GM13977 (cell line): ENCODE data around the gene SLC5A5.

Source experiments
- DNase-seq: peaks from one replicate; pipeline ENCODE4 v3.0.0; 2012; ENCODE audit warnings: low spot score
- in situ Hi-C: fragments of 300-500 bp; cut with MboI; formaldehyde crosslinking; loops from one replicate; pipeline ENCODE4 v1.12.0; 2022; ENCODE audit warnings: low sequenced_read_pairs, low pct_unique_long_range_greater_than_20kb, mixed read lengths, inconsistent platforms; ENCODE audit not compliant: unreplicated experiment
- TF ChIP-seq, protein P1 (sequence below): IDR thresholded peaks from 2 replicates; pipeline ENCODE4 v1.5.1; 2012; ENCODE audit warnings: mild to moderate bottlenecking, control low read depth; ENCODE audit not compliant: insufficient read depth; ENCODE audit errors: extremely low read depth, missing control alignments

Gene SLC5A5

DNA sequence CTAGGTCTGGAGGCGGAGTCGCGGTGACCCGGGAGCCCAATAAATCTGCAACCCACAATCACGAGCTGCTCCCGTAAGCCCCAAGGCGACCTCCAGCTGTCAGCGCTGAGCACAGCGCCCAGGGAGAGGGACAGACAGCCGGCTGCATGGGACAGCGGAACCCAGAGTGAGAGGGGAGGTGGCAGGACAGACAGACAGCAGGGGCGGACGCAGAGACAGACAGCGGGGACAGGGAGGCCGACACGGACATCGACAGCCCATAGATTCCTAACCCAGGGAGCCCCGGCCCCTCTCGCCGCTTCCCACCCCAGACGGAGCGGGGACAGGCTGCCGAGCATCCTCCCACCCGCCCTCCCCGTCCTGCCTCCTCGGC lies at the start of gene SLC5A5:
Gene SLC5A5, plus strand, starts transcription at position 68 of the 373 bp plus-strand sequence. CDS start 375 bp downstream, outside the sequence.
- TF ChIP-seq, protein P1, sequence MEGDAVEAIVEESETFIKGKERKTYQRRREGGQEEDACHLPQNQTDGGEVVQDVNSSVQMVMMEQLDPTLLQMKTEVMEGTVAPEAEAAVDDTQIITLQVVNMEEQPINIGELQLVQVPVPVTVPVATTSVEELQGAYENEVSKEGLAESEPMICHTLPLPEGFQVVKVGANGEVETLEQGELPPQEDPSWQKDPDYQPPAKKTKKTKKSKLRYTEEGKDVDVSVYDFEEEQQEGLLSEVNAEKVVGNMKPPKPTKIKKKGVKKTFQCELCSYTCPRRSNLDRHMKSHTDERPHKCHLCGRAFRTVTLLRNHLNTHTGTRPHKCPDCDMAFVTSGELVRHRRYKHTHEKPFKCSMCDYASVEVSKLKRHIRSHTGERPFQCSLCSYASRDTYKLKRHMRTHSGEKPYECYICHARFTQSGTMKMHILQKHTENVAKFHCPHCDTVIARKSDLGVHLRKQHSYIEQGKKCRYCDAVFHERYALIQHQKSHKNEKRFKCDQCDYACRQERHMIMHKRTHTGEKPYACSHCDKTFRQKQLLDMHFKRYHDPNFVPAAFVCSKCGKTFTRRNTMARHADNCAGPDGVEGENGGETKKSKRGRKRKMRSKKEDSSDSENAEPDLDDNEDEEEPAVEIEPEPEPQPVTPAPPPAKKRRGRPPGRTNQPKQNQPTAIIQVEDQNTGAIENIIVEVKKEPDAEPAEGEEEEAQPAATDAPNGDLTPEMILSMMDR: no peak
- no peak for DNase-seq
- in situ Hi-C loops: no loop called here

DNA sequence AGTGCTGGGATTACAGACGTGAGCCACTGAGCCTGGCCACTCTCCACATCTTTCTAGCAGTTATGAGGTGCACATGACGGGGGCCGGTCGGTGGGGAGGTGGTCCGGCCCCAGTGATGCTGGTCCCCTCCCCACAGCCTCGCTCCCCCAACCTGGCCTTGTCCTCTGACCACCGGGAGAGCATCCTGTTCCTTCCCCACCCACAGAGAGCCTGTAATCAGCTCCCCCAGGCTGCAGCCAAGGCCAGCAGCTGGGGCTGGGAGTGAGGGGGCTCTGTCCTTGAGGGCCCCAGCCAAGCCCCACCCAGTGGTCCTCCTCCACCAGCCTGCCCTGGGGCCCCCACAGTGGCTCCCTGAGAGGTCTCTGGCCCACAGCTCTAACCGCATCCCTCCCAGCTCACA lies 47.4 kb upstream of the SLC5A5 start:
- no peak for DNase-seq
- in situ Hi-C loops: no loop called here
- TF ChIP-seq, protein P1: no peak

DNA sequence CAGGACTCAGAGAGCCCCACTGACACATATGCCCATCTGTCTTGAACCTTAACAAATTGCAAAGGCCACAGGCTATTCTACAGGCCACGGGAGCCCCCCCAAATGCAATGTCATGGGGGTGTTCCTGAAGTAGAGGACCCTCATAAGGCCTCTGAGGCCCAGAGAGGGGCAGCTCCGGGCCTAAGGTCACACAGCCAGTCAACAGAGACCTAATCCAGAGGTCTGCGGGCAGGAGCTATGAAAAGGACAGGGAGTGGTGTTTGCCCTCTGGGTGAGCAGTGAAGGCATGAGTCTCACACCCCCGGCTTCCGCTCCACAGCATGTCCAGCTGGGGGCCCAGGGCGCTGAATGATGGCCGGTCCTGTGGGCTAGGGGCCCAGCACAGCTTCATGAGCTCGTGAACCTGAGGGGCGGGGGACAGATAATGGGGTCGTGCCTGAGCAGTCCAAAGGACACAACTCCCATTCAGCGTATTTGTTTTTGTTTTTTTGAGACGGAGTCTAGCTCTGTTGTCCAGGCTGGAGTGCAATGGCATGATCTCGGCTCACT lies 45.2 kb upstream of the SLC5A5 start:
- DNase-seq: no peak
- TF ChIP-seq, protein P1: no peak
- in situ Hi-C loops: no loop called here

DNA sequence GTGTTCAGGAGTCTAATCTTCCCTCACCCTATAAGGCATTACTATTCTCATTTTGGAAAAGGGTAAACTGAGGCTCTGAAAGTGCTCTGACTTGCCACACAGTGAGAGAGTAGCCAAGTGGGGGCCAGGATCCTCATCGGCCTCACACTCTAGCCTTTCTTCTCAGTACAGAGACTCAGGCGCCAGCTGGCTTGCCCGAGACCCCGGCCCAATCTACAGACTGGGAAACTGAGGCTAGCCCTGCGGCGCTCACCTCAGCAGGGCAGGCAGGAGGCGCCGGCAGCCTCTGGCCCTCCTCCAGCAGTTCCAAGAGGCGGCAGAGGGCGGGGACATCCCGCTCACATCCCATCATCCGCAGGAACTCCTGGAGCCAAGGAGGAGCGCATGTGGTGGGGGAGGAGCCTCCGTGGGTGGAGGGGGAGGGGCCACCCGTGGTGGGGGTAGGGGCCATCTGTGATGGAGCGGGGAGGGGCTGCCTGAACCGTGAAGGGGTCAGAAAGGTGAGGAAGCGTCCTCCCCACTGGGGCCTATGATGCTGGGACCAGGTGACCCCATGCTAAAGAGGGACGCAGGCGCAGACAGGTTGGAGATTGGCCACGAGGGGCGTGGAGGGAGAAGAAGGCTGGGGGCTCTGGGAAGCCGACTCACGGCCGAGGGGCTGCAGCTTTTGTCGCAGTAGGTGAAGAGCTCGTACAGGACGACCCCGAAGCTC lies 41.7 kb upstream of the SLC5A5 start:
- DNase-seq: no peak
- in situ Hi-C loops: no loop called here
- TF ChIP-seq, protein P1: no peak

DNA sequence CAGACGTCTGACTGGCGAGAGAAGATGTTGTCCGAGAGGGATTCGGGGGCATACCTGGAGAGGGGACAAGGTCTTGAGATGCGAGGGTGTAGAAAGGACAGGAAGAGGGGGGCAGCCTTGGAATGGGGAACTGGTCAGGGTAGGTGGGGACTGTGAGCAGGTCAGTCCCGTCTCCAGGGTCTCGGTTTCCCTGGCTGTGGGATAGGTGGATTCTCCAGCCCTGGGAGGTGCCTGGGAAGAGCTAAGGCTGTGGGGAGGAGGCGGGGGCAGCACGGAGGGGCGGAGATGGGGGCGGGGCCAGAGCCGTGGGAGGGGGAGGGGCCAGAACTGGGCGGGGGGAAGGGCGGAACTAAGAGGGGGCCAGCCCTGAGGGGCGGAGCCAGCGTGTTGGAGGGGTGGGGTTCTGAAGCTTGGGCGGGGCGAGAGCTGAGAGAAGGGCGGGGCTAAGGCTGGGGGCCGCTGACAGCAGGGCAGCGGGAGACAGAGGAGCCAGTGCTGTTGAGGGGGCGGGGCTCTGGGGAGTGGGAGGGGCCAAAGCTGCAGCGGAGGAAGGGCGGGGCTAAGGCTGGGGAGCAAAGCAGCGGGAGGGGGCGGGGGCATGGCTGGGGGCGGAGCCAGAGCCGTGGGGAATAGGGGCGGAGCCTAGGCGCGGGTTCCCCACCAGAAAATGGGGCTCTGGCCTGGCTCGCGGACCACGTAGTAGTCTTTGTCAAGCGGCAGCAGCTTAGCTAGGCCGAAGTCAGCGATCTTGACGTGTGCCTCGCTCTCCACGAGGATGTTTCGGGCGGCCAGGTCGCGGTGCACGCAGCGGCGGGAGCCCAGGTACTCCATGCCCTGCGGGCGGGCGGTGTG lies 41.0 kb upstream of the SLC5A5 start:
- DNase-seq: peak; percentile 82
- TF ChIP-seq, protein P1: no peak
- in situ Hi-C loops: no loop called here

DNA sequence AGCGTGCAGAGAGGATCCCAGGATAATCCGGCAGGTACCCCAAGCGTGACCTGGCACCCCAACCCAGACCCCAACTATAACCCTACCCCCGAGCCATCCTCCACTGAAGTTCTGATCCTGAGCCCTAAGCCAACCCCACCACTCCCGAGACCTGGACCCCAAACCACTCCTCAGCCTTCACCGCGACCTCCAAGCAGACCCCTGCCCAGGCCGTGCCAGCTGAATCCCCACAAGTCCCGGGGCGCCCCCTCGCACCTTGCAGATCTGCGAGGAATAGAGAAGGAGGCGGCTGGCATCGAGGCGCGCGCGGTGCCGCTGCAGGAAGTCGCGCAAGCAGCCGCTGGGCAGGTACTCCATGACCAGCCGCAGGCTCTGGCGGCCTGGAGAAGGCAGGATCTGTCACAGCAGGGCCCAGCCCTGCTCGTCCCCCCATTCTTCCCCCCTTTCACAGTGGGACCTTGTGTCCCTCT lies 40.3 kb upstream of the SLC5A5 start:
- no peak for DNase-seq
- in situ Hi-C loops: no loop called here
- TF ChIP-seq, protein P1: no peak
